Keratinocyte (primary cell): ENCODE measurements around the gene PLXDC2. TPM values are rescaled to one million over a fixed set of nuclear protein-coding genes. Genes with fewer than 3 reads are reported as not detected.

Experiments
- DNase-seq: peaks from one replicate; pipeline ENCODE4 v3.0.0-alpha.2; 2011; ENCODE audit warnings: low read depth, missing footprints, low spot score
- FAIRE-seq: peaks from 2 replicates; lab custom pipeline; 2011; peaks lifted over from hg19 to GRCh38; lab: Jason Lieb, UNC
- H2AFZ ChIP-seq: 2 replicates; pipeline ENCODE4 v1.6.0; 2012; ENCODE audit warnings: low read length, control low read depth, inconsistent platforms; ENCODE audit not compliant: control insufficient read depth
- H3K27ac ChIP-seq: 2 replicates; pipeline ENCODE4 v1.5.1; 2011; ENCODE audit warnings: low read length; ENCODE audit not compliant: control insufficient read depth, insufficient read depth
- H3K27me3 ChIP-seq: 3 replicates; pipeline ENCODE4 v1.6.0; 2011; ENCODE audit warnings: low read length; ENCODE audit not compliant: control insufficient read depth, insufficient read depth; ENCODE audit errors: extremely low read depth
- H3K36me3 ChIP-seq, 2 experiments: 2 replicates in 1 of 2; 3 replicates in 1 of 2; pipeline ENCODE4 v1.5.1; 2011; ENCODE audit warnings: low read length in 2 of 2, mild to moderate bottlenecking in 1 of 2; ENCODE audit not compliant: control insufficient read depth in 2 of 2, insufficient read depth in 2 of 2; ENCODE audit errors: extremely low read depth in 1 of 2
- H3K4me1 ChIP-seq: 3 replicates; pipeline ENCODE4 v1.5.1; 2011; ENCODE audit warnings: low read length; ENCODE audit not compliant: control insufficient read depth, insufficient read depth; ENCODE audit errors: extremely low read depth
- H3K4me2 ChIP-seq: 3 replicates; pipeline ENCODE4 v1.6.0; 2011; ENCODE audit warnings: low read depth, low read length; ENCODE audit not compliant: control insufficient read depth, insufficient read depth; ENCODE audit errors: extremely low read depth
- H3K4me3 ChIP-seq, 3 experiments: fragments of 200-600 bp in 1 of 3; sonication (generic) in 1 of 3; 2 replicates in 2 of 3; 3 replicates in 1 of 3; pipeline ENCODE4 v1.5.1; 2011 to 2016; ENCODE audit warnings: low read length in 3 of 3, mild to moderate bottlenecking in 3 of 3, control low read depth in 2 of 3, inconsistent platforms in 1 of 3, low read depth in 1 of 3, mixed read lengths in 1 of 3, mixed run types in 1 of 3, moderate library complexity in 1 of 3; ENCODE audit not compliant: control insufficient read depth in 2 of 3, insufficient read depth in 2 of 3; ENCODE audit errors: extremely low read depth in 1 of 3
- H3K79me2 ChIP-seq: 2 replicates; pipeline ENCODE4 v1.6.0; 2012; ENCODE audit warnings: low read length; ENCODE audit not compliant: control insufficient read depth, insufficient read depth
- H3K9ac ChIP-seq: 3 replicates; pipeline ENCODE4 v1.6.0; 2011; ENCODE audit warnings: low read length; ENCODE audit not compliant: control insufficient read depth, insufficient read depth; ENCODE audit errors: extremely low read depth
- H3K9me1 ChIP-seq: 3 replicates; pipeline ENCODE4 v1.6.0; 2011; ENCODE audit warnings: low read length; ENCODE audit not compliant: control insufficient read depth, insufficient read depth; ENCODE audit errors: extremely low read depth
- H3K9me3 ChIP-seq: 2 replicates; pipeline ENCODE4 v1.5.1; 2012; ENCODE audit warnings: low read depth, low read length; ENCODE audit not compliant: control insufficient read depth
- H4K20me1 ChIP-seq: 3 replicates; pipeline ENCODE4 v1.6.0; 2011; ENCODE audit warnings: low read length; ENCODE audit not compliant: control insufficient read depth, insufficient read depth; ENCODE audit errors: extremely low read depth
- EZH2 ChIP-seq: IDR thresholded peaks from one replicate; pipeline ENCODE4 v1.6.1; 2012; ENCODE audit warnings: inconsistent platforms, mild to moderate bottlenecking, low read length, moderate library complexity
- dilution Hi-C: fragments of 300-500 bp; cut with MboI; formaldehyde crosslinking; loops from one replicate; pipeline ENCODE4 v1.7.0; 2020; ENCODE audit warnings: low sequenced_read_pairs; ENCODE audit not compliant: extremely low pct_ligation_motif_present
- polyA plus RNA-seq, 5 experiments: library from polyadenylated mRNA; depleted of rRNA in 3 of 5; stranded (reverse) in 3 of 5; stranded (forward) in 1 of 5; unstranded in 1 of 5; fragments of >200 nt; gene quantifications; 1 replicate in 1 of 5; 2 replicates in 3 of 5; 3 replicates in 1 of 5; pipeline versions ENCODE4 v1.2.1 to v1.2.3, GENCODE V29; 2011 to 2012; ENCODE audit warnings: missing spikeins in 2 of 5, low read depth in 1 of 5, low replicate concordance in 1 of 5
- TF ChIP-seq, protein P1 (sequence below), 3 experiments: IDR thresholded peaks in 1 of 3; conservative IDR thresholded peaks in 1 of 3; optimal IDR thresholded peaks in 1 of 3; 2 replicates in 2 of 3; 3 replicates in 1 of 3; pipeline versions ENCODE3 to v1.5.1; 2011; ENCODE audit warnings: low read length in 3 of 3, mild to moderate bottlenecking in 3 of 3, moderate library complexity in 2 of 3, control low read depth in 1 of 3, inconsistent platforms in 1 of 3; ENCODE audit not compliant: insufficient read depth in 2 of 3; ENCODE audit errors: extremely low read depth in 1 of 3

The PLXDC2 gene
- polyA plus RNA-seq, 1 donor (not counting 4 experiments of a cell fraction or from before 2014, with no cell fraction given): 12.9 TPM

DNA sequence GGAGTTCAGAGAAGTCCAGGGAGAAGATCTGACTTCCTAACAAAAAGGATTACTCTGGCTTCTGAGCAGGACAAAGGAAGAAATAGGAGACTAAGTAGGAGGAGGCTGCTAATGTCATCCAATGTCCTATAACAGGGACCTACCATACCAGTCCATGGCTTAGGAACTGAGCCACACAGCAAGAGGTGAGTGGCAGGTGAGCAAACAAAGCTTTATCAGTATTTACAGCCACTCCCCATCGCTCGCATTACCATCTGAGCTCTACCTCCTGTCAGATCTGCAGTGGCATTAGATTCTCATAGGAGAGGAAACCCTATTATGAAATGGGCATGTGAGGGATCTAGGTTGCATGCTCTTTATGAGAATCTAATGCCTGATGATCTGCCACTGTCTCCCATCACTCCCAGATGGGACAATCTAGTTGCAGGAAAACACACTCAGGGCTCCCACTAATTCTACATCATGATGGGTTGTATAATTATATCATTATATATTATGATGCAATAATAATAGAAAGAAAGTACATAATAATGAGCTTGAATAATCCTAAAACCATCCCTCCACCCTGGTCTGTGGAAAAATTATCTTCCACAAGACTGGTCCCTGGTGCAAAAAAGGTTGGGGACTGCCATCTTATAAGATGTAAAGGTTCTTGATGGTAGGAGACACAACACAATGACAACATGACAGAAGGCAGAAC lies 487.4 kb downstream of the PLXDC2 start:
- dilution Hi-C loops: no loop called here
- H3K4me1 ChIP-seq: no peaks in the 10 kb centered on the region

DNA sequence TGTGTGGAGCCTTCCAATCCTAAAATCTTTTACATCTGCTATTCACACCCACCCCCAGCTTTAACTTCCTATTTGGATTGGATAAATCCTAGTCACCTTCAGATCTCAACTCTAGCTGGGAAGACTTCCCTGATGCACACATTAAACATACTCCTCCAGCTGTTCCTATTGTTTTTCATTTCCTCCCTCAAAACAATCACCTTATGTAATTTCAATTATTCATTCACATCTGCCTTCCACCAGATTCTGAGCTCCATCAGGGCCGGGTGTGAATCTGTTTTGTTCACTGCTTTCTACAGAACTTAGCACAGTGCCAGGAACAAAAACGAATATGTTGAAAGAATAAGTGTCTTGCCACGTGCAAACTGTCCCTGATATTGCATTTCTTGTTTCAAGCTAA lies 497.4 kb downstream of the PLXDC2 start:
- Histone ChIP-seq H3K9me3 (no peaks in the 10 kb centered on the region), H3K36me3 (no peaks in the 10 kb centered on the region), H3K4me3 (no peak overlapping the region), H3K4me1 (no peaks in the 10 kb centered on the region), H3K79me2 (no peaks in the 10 kb centered on the region), H3K4me2 (no peak overlapping the region), H3K9me1 (no peaks in the 10 kb centered on the region), H4K20me1 (no peaks in the 10 kb centered on the region), H3K27ac (no peak overlapping the region), H2AFZ (no peak overlapping the region), H3K27me3 (no peaks in the 10 kb centered on the region), H3K9ac (no peak overlapping the region)
- FAIRE-seq (no peak), DNase-seq (no peak)
- dilution Hi-C loops: no loop called here
- TF ChIP-seq EZH2: no peak
- TF ChIP-seq, protein P1, sequence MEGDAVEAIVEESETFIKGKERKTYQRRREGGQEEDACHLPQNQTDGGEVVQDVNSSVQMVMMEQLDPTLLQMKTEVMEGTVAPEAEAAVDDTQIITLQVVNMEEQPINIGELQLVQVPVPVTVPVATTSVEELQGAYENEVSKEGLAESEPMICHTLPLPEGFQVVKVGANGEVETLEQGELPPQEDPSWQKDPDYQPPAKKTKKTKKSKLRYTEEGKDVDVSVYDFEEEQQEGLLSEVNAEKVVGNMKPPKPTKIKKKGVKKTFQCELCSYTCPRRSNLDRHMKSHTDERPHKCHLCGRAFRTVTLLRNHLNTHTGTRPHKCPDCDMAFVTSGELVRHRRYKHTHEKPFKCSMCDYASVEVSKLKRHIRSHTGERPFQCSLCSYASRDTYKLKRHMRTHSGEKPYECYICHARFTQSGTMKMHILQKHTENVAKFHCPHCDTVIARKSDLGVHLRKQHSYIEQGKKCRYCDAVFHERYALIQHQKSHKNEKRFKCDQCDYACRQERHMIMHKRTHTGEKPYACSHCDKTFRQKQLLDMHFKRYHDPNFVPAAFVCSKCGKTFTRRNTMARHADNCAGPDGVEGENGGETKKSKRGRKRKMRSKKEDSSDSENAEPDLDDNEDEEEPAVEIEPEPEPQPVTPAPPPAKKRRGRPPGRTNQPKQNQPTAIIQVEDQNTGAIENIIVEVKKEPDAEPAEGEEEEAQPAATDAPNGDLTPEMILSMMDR (optimal IDR thresholded peaks at IDR 0.05 in 1 of 3, IDR thresholded peaks at IDR 0.05 in 1 of 3, conservative IDR thresholded peaks at IDR 0.05 in 1 of 3; ENCODE audit: extremely low read depth in 1 of 3, insufficient read depth in 2 of 3, low read length in 3 of 3): no peak

More for the DNA sequence above, 487.4 kb downstream of the PLXDC2 start:
- Histone ChIP-seq H4K20me1 (no peaks in the 10 kb centered on the region), H3K9me1 (no peaks in the 10 kb centered on the region), H3K79me2 (no peaks in the 10 kb centered on the region), H3K9me3 (no peaks in the 10 kb centered on the region), H3K4me3 (no peak overlapping the region), H3K27me3 (no peaks in the 10 kb centered on the region), H3K27ac (no peak overlapping the region), H3K4me2 (no peak overlapping the region), H2AFZ (no peak overlapping the region), H3K9ac (no peak overlapping the region), H3K36me3 (no peaks in the 10 kb centered on the region)
- no peak for TF ChIP-seq EZH2
- TF ChIP-seq, protein P1 (optimal IDR thresholded peaks at IDR 0.05 in 1 of 3, IDR thresholded peaks at IDR 0.05 in 1 of 3, conservative IDR thresholded peaks at IDR 0.05 in 1 of 3; ENCODE audit: extremely low read depth in 1 of 3, insufficient read depth in 2 of 3, low read length in 3 of 3): no peak
- DNase-seq (no peak), FAIRE-seq (no peak)
